Gastrocnemius medialis (tissue), 4 donors: ENCODE results near the gene PRIM1.

ENCODE experiments used
- POLR2A ChIP-seq, 2 donors: fragments of 450-650 bp; IDR thresholded peaks; one replicate each; pipeline ENCODE4 v1.6.1; 2017; ENCODE audit warnings: antibody characterized with exemption in 2 of 2, mild to moderate bottlenecking in 2 of 2, moderate library complexity in 2 of 2
- TF ChIP-seq, protein P1 (sequence below), 5 experiments: fragments of 450-650 bp in 3 of 5; fragments of 200-600 bp in 2 of 5; sonication (generic) in 2 of 5; IDR thresholded peaks in 4 of 5; conservative IDR thresholded peaks in 1 of 5; 1 replicate in 4 of 5; 2 replicates in 1 of 5; pipeline ENCODE4 v1.5.1; 2016 to 2019; ENCODE audit warnings: antibody characterized with exemption in 5 of 5, mild to moderate bottlenecking in 3 of 5, moderate library complexity in 3 of 5

GRCh38 chr12:56763753-56764657, 11.9 kb upstream of the PRIM1 start:
- no peak for TF ChIP-seq POLR2A (IDR thresholded peaks at IDR 0.05)
- TF ChIP-seq, protein P1, sequence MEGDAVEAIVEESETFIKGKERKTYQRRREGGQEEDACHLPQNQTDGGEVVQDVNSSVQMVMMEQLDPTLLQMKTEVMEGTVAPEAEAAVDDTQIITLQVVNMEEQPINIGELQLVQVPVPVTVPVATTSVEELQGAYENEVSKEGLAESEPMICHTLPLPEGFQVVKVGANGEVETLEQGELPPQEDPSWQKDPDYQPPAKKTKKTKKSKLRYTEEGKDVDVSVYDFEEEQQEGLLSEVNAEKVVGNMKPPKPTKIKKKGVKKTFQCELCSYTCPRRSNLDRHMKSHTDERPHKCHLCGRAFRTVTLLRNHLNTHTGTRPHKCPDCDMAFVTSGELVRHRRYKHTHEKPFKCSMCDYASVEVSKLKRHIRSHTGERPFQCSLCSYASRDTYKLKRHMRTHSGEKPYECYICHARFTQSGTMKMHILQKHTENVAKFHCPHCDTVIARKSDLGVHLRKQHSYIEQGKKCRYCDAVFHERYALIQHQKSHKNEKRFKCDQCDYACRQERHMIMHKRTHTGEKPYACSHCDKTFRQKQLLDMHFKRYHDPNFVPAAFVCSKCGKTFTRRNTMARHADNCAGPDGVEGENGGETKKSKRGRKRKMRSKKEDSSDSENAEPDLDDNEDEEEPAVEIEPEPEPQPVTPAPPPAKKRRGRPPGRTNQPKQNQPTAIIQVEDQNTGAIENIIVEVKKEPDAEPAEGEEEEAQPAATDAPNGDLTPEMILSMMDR (IDR thresholded peaks at IDR 0.05 in 4 of 5, conservative IDR thresholded peaks at IDR 0.05 in 1 of 5), result no peak
